COR-L47 (cell line): ENCODE results near the gene SEMA5B.

Experiments used
- DNase-seq: peaks from one replicate; lab custom pipeline; 2025; lab: John Stamatoyannopoulos, UW

The SEMA5B gene

DNA sequence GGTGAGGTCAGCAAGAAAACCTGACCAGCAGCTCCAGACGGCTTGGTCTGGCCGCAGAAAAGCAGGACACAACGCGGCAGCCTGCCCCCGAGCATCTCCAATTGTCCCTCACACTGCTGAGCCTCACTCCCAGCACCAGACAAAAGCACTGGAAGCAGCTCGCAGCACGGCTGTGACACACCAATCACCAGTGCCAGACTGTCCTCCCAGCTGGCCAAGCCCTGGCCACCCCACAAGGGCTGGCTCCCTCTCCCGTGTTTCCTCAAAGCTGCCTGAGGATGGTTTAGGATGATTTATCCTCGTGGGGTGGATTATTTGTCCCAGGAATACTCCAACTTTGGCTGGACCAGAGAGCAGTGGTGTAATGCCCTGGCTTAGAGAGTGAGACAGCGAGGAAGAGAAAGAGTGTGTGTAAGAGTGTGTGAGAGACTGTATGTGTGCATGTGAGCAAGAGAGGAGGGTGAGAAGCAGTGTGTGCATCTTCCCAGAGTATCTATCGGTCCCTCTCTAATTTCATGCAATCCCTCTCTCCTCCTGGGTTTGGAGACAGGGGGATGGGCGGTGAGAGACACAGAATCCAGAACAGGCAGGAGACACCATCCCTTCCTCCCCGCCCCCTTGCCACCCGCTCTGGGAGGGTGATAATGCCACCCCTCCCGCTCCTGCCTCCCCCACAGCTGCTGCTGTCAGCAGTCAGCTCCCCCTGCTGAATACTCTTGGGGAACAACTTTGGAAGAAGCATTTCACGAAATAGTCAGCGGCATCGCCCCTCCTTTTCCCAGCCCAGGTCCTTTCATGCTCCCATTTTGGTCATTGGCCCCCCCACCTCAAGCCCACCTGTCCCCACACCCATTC is 34.2 kb downstream of the SEMA5B start:
- no peak for DNase-seq

DNA sequence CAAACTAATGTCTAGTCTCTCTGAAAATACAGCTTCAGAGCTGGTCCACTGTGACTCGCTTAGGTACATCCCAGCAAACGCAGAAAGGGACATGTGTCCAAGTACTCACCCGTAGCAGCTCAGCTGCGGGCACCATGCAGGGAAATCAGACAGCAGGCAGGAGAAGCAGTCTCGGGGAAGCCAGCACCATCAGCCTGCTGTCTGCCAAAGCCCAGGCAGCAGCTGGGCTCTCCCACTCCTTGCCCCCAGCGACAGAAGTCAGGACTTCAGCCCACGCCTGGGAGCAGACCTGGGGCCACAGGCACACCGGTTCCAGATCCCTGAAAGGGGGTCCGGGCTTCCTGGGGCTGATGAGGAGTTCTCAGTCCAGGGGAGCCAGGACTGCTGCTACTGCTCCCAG is 34.9 kb downstream of the SEMA5B start:
- no peak for DNase-seq

DNA sequence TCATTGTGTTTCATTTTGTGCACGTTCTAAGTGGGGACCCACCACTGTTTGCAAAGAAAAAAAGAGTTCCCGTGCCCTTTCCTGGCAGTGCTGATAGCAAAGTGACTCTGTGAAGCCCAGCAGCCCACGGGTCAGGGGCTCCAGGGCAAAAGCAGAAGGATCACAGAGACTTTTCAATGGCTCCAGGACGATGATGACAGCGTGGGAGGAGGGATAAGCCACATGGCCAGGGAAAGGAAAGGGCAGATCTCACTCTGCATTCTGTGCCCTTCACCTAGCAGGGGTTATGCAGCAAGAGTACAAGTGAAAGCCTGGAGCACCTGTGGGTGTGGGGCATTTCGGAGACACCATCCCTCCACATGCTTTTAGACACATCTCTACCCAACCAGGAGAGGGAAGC is 35.4 kb downstream of the SEMA5B start:
- no peak for DNase-seq

DNA sequence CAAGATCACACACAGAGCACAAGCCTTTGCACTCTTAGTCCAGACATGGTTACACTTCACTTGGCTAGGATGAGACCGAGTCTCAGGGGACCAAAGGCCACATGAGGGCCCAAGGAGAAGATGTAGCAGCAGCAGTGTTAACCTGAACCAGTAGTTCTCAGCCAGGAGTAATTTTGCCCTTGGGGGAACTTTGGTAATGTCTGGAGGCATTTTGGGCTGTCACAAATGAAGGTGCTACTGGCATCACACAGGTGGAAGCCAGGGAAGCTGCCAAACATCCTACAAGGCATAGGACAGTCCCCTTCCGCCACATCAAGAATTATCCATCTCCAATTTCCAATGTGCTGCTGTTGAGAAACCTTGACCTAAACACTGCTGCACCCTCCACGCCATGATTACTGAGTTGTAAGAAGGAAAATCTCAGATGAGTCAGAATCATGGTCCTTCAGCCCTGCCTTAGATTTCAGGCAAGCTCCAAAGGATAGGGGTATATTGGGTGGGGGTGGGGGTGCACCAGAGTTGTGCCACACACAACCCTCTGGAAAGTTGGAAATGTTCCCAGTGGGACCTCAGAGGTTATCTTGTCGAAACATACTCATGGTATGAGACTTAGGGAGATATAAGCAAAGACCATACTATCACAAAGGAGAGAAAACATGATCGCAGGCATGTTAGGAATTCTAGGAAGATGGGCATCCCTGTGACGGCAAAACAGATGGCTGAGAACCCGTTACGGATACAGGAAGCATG is 36.2 kb downstream of the SEMA5B start:
- DNase-seq: no peak

DNA sequence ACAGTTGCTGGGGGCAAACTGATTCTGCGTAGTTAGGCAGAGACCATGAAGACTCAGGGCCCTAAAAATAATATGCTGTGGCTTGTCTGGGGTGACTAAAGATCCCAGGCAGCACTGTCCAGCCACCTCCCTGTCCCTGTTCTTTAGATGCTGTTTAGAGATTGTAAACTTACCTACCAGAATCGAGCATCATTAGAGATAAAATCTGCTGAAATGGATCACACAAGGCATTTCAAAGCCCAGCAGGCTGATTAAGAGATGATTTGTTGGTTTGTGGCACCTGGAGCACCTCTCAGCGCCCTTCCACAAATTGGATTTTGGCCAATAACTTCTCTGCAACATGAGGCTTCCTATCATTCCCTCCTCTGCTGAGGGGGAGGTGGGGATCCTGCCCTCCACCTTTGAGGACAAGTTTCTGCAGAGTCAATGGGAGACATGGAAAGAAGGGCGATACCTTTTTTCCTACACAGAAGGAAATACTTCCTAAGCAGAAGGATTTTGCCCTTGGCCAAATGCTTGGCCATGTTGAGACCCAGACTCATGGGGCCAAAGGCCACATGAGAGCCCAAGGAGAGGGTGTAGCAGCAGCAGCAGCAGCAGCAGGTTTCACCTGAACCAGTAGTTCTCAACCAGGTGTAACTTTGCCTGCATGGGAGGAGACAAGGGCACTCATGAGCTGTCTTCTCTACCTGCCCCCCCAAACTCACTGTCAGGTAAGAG is 37.5 kb downstream of the SEMA5B start:
- DNase-seq: no peak

DNA sequence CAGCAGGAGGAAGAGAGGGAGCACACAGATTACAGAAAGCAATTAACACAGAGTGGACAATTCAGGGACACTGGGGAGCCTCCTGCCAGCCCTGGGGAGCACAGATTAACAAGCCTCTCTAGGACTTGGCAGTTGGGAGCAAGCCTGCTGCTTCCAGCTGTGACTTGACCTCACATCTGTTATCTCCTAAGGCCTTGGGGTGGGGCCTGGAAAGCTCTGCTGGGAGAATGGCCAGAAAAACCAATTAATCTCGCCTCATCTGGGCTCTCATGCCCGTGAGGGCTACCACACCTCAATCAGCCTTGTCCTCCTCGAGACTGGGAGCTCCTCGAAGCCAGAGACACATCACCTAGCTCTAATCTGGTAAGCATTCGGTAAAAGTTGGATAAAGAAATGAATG is 39.1 kb downstream of the SEMA5B start:
- DNase-seq: peak; percentile 86

DNA sequence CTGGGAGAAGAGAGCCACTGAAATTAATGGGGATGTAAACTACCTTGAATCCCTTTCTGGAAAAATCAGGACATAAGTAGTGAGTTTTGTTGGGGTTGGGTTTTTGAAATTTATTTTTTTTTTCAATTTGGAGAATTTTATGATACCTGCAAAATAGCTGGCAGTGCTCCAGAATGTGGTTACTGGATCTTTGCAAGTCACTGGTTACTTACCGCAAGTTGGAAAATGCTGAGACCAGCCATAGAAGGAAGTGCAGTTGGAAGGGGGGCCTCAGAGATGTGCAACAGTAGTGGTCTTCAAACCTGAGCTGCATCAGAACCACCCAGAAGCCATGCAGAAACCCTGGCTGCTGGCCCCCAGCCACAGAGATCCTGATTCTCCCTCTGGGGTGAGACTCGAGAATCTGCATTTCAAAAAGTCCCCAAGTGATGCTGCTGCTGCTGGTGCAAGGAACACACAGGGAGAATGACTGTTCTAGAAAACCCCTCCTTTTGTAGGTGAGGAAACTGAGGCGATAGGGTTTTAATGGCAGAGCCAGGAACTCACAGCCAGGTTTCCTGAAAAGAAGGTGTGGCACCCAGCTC is 39.7 kb downstream of the SEMA5B start:
- DNase-seq: no peak

DNA sequence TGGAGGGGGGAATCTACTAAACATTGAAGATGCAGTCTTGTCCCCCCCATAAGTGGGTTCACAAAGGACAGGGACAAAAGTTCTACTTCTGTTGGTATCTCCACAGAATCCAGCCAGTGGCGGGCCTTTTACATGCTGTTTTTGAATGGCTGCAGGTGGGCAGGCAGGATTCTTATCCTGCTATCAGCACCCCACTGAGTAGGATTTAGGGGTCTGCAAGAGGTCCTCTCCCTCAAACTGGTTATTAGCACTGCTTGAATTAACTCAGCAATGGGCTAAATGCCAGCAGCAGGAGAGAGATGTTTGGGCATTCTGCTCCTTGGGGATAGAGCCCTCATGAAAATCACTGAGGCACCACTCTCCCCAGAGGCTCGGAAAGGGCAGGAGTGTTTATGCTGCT is 40.3 kb downstream of the SEMA5B start:
- DNase-seq: no peak

DNA sequence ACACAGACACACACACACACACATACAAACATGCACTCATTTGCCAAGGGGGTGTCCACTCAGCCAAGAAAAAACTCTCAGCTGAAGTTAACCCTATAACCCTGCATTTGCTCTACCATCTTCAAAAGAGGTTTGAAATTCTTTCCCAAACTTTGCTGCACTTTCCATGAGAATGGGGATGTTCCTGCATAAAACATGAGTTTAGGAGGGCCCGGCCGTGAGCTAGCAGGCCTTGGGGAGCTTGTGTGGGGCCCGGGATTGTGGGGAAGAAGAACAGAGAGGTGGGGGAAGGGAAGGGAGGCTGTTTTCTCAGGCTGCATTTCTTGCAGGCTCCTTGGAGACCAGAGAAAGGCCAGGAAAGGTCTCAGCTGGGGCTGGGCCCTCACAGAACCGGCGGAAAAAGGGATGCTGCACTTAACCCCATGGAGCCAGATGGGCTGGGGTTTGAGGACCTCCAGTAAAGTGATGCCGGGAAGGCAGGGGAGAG is 40.8 kb downstream of the SEMA5B start:
- DNase-seq: no peak

DNA sequence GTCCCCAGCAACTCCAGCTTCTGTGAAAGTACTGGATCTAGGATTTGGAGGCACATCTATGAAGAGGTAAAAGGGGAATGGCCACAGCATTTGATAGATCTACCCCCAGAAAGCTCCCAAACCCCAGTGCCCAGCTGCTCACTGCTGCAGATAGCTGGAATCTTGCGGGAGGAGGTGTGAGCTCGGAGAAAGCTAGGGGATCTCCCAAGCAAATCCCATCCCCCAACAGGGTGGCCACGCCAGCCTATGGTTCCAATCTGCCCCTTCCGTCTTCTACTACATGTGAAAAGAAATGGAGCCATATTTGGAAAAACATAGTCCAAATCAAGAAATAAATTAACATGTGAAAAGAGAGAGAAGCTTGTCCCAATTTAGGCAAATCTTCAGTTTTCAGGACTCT is 42.0 kb downstream of the SEMA5B start:
- no peak for DNase-seq

DNA sequence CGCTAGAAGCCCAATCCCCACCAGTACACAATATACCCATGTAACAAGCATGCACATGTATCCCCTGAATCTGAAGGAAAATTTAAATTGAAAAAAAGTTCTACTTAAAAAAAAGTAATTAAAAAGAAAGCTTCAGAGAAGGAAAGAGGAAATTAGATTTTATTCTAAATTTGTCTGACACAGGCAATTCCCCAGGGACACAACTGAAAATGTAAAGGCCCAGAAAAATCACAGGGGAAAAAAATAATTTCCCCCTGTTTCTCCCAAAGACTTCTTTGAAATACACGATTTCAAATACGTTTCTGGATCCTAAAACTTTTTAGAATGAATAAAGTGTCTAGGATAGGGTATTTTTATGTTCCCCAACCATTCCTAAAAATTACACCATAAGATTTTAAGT is 42.9 kb downstream of the SEMA5B start:
- DNase-seq: no peak

DNA sequence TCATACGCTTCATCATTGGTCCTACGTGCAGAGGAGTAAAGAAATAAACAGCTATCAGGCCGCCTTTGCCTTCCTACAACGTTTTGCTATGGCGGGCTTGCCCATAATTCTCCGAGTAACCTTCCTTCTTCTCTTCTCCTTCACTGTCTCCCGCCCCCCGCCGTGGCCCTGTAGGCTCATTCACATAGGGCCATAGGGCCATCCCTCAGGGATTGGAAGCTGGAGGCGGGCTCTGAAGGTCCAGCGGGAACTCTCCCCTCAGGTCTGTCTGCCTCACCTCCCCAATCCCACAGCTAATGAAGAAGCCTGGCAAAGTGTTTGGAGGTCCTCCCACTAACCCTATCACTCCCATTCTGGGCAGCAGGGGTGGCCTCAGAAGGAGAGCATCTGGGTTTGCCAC is 43.6 kb downstream of the SEMA5B start:
- no peak for DNase-seq

DNA sequence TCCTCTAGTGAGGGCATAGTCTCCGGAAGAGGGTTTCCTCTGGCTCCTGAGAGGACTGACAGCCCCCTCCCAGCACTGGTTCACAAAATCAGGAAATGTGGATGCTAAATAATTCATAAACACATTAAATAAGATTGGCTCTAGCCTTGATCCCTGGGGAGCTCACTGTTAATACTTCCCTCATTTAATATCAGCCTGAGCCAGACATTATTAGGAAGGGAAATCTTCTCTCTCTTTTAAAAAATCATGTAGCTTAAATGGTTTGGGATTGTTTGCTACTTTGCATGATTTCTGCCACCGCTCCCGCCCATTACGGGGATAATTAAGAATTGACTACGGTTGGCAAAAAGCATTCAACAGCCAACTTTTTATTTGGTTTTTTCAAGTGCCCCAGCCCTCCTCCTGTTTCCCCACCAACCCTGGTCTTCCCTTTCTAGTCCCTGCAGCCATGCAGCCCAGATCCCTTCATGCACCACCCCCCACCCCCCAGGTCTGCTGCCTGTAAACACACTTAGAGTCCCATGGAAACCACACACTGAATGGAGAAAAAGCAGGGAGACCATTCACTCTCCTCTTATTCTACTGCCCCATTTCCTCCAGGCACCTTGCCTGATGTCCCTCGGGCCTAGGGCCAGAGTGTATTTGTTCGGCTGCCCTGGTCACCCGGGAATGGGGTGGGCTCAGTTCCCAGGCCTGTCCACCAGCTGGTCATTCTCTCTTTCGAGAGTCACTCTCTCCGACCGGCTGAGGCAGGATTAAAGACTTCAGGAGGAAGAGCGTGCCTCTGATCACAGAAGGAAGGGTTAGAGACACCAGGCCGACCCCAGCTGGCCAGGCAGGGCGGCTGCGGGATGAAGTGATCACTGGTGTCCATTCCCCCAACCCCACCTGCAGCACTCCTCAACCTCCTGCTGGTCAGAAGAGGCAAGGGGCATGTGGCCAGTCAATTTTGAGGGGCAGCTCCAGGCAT is 45.1 kb downstream of the SEMA5B start:
- peak; percentile 64 for DNase-seq

DNA sequence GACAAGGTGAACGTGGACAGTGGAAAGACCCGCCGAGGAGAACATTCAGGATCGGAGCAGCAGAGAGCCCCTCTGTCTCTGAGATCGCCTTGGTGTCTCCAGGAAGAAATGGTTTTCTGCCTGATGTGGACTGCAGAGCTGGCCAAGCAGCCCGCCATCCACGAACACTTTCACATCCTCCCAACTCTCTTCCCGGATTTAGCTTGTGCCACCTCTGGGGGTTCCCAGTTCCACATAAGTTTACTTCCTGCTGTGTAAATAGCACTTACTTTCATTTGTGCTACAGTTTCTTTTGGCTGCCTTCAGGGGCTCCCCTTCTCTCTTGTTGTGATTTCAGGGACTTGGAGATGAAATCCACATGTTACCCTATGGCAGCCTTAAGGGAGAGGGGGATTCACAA is 48.4 kb downstream of the SEMA5B start:
- no peak for DNase-seq

DNA sequence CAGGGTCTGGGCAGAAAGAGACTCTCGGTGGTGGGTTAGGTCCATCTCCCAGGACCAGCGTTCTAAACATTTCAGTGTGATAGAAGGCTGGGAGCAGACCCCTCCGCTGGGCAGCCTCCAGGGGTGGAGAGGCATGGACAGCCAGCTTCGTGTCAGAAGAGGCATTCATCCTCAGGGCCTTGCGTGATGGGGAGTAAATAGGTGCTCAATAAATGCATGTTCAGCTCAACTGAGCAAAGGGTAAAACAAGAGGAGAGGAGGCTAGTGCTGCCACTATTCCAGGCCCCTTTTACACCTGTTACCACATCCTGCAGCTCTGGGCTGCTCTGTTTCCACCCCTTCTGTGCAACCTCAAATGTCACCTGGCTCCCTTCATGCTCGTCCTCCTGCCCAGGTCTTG is 49.0 kb downstream of the SEMA5B start:
- no peak for DNase-seq

DNA sequence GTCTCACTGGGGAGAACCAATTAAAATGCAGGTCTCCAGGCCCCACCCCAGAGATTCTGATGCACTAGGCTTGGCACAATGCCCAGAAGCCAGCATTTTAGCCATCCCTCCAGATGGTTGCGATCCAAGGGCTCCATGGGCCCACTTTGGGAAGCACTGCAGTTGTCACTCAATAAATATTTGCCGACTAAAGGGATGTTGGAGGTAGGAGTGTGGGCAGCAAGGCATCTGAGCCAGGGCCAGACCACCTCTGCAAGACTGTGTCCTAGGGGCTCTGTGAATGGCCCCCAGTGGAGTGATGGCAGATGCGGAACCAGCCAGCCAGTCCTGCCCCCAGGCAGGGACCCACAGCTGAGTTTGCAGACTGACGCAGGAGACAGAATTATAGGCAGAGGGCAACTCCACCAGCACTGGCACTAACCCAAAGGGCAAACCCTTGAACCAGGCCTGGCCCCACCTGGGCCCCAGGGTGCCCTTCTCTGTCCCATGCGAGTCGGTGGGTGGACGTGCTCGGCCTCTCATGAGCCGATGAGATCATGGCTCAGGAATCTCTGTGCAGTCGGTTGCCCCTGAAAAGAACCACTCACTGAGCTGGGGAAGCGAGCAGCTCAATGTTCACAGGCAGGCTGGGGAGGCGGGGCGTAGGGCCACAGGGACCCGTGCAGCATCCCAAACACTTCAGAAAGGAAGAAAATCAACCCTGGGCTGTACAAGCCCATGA is 49.7 kb downstream of the SEMA5B start:
- peak; percentile 32 for DNase-seq

DNA sequence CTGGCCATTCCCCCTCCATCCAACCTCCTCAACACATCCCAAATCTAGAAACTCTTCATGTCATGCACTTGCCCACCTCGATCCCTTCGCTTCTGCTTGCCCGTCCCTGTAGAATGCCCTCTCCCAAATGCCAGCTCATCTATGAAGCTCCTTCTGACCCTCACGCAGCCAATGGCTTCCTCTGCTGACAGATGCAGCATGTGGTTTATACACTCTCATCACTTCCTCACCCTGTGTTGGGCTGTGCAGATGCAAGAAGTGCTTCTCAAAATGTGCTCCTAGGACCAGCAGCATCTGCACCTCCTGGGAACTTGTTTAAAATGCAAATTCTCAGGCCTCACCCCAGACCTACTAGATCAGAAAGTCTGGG is 51.7 kb downstream of the SEMA5B start:
- no peak for DNase-seq

DNA sequence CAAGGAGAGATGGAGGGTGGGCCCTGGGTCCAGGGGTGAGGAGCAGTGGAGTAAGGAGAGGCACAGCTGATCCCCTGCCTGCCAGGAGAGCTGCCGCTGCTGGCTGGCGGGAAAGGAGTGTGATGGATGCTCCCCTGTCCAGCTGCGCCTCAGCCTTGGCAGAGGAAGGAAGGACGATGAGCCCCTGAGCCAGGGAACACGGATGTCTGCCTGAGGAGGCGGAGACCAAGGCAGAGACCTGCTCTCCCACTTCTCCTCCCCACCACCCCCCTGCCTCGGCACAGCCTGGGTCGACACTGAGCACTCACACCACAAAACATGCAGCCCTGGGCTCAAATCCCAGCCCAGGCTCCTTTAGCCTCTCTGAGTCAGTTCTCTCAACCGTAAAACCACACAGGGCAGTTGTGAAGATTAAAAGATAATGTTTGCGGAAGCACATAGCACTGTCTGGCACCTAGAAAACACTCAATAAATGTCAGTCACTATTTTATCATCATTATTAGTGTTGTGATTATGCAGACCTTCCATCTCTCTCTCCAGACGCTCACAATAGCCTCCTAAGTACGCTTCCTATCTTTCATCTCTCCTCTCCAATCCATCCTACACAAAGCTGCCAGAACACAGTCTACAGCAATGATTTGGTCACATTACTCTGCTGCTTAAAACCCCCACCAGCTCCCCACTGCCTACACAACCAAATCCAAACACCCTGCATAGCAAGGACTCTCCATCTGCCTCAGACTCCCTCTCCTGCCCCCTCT is 52.2 kb downstream of the SEMA5B start:
- DNase-seq: no peak

DNA sequence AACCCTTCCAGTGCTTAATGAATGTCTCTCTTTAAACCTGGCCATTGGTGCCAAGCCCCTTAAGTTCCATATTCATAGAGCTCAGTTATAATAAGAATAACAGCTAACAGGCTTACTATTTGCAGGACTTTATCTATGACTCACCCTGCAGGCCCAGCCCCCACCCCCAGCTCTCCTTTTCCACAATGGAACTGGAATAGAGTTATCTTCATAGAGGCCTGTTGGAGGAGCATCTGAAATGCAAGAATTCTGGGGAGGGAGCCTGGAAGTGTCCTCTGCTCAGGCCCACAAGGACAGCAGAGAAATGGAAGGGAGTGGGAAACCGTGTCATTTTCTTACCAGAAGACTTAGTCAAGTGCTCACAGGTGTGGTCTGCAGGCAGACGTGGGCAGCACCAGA is 52.8 kb downstream of the SEMA5B start:
- no peak for DNase-seq
